Ovary (tissue), 3 donors: Measurements from ENCODE around the gene TXNIP.

Source experiments
- CTCF ChIP-seq, 3 donors: fragments of 450-650 bp in 2 of 3; fragments of 200-600 bp in 1 of 3; IDR thresholded peaks; one replicate each; pipeline versions ENCODE4 v1.5.1 to v1.8.0; 2016 to 2022; ENCODE audit warnings: antibody characterized with exemption in 3 of 3, mild to moderate bottlenecking in 1 of 3
- EP300 ChIP-seq: sonication (generic); formaldehyde crosslinking; IDR thresholded peaks from one replicate; pipeline ENCODE4 v1.6.1; 2017; ENCODE audit warnings: antibody characterized with exemption
- POLR2A ChIP-seq: fragments of 450-650 bp; IDR thresholded peaks from one replicate; pipeline ENCODE4 v1.6.1; 2017; ENCODE audit warnings: antibody characterized with exemption, mild to moderate bottlenecking, moderate library complexity
- donor health status: DM: no; HTN: no; CAD: no.

DNA sequence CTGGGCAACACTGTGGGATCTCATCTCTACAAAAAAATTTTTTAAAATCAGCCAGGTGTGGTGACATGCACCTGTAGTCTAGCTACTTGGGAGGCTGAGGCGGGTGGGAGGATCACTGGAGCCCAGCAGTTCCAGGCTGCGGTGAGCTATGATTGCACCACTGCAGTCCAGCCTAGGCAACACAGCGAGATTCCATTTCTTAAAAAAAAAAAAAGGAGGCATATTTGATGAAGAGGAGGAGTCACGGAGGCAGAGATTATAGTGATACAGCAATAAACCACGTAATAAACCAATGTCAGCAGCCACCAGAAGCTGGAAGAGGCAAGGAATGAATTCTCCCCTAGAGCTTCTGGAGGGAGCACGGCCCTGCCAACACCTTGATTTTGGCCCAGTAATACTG is 42.5 kb downstream of the TXNIP start:
- no peak for TF ChIP-seq CTCF (IDR thresholded peaks at IDR 0.05)
- TF ChIP-seq POLR2A: no peak
- TF ChIP-seq EP300: no peak
